CD4-positive, alpha-beta T cell treated with Interferon gamma for 1 hour (primary cell): Measurements from ENCODE around the gene P2RY6.

Source experiments
- DNase-seq: peaks from one replicate; pipeline ENCODE4 v3.0.0-alpha.2; 2020

P2RY6 gene

GRCh38 chr11:73320763-73321603 is 48.8 kb downstream of the P2RY6 start:
- DNase-seq = no peak

GRCh38 chr11:73321604-73322381 is 49.7 kb downstream of the P2RY6 start:
- no peak for DNase-seq

- peak; percentile 38 for DNase-seq
Observed at GRCh38 chr11:73322382-73323306, 50.5 kb downstream of the P2RY6 start.

- no peak for DNase-seq
Observed at GRCh38 chr11:73323464-73323863, 51.3 kb downstream of the P2RY6 start.

DNA sequence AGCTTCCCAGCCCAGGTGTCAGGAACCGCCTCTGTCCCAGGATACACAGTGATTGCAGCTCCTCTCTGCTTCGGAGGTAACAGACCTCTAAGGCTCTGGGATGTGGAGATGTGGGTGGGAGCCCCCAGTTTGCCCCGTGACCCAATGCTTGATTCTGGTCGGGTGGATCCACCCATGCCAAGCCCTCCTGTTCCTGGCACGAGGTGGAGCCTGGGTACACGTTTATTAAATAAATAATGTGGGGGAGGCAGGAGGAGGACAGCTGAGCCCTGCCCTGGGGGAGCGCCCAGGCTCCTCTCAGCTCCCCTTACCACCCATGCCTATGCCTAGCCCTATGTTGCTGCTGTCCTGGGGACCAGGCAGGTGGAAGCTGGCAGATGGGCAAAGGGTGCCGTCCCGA is 52.0 kb downstream of the P2RY6 start:
- no peak for DNase-seq

DNA sequence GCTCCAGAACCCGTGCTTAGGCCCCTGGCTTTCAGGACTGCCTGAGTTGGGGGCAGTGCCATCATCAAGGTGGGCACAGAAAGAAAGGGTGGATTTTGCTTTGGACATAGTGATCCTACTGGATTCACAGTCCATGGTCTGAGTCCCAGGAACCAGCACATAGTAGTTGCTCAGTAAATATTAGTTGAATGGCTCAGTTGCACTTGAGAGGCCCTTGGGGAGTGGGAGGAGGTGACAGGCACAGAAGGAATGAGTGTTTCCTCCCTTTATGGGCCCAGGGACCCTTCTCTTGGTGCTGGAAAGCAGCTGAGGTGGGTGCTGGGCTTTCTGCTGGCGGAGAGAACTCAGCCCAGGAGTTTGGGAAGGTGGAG is 52.5 kb downstream of the P2RY6 start:
- DNase-seq = no peak

GRCh38 chr11:73325036-73325981 is 53.2 kb downstream of the P2RY6 start:
- no peak for DNase-seq

DNA sequence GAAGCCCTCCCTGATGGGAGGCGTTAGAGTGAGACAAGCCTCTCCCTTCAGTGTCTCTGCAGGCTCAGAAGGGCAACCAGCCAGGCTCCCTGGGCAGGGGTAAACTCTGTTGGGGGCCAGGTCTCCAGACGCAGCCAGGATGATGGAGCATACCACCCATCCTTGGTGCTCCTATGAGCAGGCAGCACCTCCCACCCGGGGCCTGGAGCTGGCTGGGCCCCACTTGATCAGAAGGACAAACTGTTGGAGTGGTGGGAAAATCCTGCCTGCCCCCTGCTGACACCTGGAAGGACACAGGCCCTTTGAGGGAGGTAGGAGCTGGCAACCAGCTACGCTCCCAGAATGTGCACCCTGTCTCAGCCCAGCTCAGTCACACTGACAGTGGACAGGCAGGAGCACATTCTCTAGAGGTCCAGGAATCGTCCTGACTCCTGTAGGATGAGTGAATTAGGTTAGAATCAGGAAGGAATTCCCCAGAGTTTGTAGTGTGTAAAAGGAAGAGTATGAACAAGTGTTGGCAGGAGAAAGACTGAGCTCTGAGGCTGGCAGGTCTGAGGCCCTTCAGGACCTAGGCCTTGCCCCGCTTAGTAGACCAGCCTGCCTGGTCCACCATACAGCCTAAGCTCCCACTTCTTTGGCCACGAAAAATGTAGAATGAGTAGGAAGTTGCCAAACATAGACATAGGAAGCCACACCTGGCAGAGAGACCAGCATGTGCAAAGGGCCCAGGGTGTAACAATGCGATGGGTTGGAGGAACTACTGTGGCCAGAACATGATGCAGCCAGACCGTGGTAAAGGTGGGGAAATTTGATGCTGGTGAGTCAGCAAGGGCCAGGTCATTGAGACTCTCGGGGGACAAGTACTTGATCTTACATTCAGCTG is 55.0 kb downstream of the P2RY6 start:
- DNase-seq = no peak

- DNase-seq = no peak
Observed at GRCh38 chr11:73327812-73328364, 55.8 kb downstream of the P2RY6 start.

- no peak for DNase-seq
Observed at GRCh38 chr11:73330569-73331093, 58.5 kb downstream of the P2RY6 start.

DNA sequence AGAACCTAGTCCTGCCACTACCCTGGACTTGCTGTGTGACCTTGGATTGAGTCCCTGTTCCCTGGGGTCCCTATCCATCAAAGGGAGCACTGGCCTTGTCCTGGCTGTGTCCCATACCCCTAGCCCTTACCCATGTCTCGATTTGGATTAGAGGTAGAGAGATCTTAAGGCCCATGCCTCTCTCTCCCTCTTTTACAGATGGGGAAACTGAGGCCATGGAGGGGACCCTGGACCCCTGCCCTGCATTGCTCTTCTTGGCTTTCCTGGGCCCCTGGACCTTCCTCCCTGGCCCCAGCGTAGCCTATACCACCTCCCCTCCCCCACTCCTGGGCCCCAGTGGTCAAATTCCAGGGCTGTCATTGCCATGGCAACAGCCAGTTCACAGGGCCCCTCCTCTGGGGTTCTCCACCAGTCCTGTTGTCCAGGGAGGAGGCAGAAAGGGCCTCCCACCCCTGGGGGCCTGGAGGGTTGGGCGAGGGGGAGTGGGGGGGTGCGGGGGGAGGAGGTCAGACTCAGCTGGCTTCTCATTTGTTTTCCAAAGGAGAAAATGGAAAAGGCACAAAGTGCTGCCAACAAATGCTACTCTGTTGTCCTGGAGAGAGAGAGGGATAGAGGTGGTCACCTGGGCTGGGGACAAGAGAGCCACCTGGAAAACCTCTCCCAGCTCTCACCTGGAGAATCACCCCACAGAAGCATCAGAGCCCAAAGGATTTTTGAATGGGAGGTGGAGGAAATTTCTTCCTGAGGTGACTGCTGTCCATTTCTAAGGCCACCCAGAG is 59.2 kb downstream of the P2RY6 start:
- DNase-seq = no peak

DNA sequence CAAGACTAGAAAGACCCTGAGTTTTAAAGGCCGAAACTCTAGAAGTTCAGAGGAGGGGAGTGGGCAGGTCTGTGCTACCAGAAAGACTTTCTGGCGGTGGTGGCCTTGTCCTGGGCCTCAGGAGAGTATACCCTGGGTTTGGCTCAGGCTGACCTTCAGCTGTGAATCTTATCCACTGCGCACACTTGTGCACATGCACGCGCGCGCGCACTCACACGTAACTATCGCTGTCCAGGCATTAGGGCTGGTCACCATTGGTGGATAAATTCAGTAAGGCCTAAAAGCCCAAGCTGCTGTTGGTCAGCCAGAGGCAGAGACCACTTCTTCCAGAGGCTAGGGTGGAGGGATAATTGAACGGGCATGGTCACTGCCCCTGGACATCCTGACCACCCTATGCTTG is 61.0 kb downstream of the P2RY6 start:
- DNase-seq = no peak

GRCh38 chr11:73333640-73334383 is 61.7 kb downstream of the P2RY6 start:
- no peak for DNase-seq

GRCh38 chr11:73334384-73335203 is 62.5 kb downstream of the P2RY6 start:
- no peak for DNase-seq

- peak; percentile 68 for DNase-seq
Observed at GRCh38 chr11:73335204-73335923, 63.2 kb downstream of the P2RY6 start.

- DNase-seq = no peak
Observed at GRCh38 chr11:73337846-73338245, 65.7 kb downstream of the P2RY6 start.

GRCh38 chr11:73338279-73338678 is 66.1 kb downstream of the P2RY6 start:
- DNase-seq = no peak
